ENCODE data around the gene CNGB1.
"Not testable (repeated sequence)": the region's sequence is repeated elsewhere in the genome, so short reads cannot be mapped to it uniquely, and the experiment has no call there.

The CNGB1 gene

DNA sequence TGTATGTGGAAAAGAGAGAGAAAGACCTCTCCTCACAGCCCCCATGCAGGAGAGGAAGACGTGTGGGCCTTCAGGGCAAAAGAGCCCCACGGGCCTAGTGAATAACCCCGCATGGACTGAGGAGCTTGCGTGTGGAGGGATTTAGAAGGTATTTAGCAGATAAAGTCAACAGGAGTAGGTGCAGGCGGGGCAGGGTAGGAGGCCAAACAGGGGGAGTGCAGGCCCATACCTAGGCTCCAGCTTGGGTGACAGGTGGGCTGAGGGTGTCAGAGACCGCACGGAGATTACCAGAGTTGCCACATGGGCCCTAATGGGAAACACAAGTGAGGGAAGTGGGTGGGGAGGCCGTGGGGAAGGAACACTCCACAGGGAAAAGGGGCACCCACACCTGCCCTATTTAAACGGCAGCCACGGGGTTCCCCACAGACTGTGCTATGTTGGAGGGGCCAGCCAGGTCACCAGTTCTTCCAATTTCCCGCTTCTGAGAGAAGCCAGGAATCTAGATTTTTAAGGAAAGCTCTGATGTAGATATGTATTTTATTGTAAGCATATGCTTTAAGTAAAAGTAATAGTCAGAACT is 8.2 kb upstream of the CNGB1 start:
- no peak overlapping the region for H3K4me3 ChIP-seq (ENCODE audit: low read length)
- DNase-seq (ENCODE audit: low read depth, low spot score): no peak

GRCh38 chr16:57978070-57978465 is 7.1 kb upstream of the CNGB1 start:
- not testable (repeated sequence) for DNase-seq (ENCODE audit: low read depth, low spot score); H3K4me3 ChIP-seq (ENCODE audit: low read length)

DNA sequence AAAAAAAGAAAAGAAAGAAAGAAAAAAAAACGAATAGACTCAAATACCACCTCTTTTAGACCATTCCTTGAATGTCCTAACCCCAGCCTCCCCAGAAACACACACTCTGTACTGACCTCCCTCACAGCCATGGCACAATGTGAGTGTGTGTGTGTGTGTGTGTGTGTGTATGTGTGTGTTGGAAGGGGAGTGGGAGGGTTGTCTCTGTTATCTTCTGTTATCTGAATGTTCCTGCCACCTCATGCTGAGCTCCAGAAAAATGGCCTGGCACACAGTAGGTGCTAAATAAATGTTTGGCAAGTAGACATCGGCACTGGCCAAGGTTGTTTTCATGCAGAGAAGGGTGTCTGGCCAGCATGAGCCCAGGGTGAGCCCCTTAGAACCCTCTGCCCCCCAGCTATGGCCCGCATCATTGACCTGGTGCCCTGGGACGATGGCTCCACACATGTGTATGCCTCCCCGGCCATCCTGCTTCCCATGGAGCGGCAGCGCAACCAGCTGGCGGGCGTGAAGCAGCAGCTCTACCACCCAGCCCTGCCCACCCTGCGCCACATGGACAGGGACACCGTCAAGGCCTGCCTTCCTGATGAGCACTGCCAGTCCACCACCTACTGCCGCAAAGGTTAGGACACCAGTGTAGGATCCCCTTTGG is 6.6 kb upstream of the CNGB1 start:
- no peak for DNase-seq (ENCODE audit: low read depth, low spot score)
- H3K4me3 ChIP-seq (ENCODE audit: low read length): no peak overlapping the region

GRCh38 chr16:57976331-57976796 is 5.4 kb upstream of the CNGB1 start:
- no peak for DNase-seq (ENCODE audit: low read depth, low spot score)
- no peak overlapping the region for H3K4me3 ChIP-seq (ENCODE audit: low read length)

DNA sequence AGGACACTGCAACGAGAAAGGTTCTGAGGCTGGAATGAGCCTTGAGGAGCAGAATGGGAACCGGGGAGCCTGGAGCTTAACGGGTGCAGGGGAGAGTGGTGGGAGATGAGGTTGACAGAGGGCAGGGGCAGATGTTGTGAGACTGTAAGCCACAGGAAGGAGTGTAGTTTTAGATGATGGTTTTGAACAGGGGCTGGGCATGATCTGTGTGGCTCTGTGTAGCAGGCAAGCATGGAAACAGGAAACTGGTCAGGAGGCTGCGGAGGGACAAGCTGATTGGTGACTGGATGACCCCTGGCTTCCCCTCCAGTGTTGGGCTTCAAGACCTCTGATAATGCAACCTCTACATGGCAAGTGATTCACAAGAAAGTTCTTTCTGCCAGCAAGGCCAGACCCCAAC is 1.4 kb upstream of the CNGB1 start:
- H3K4me3 ChIP-seq (ENCODE audit: low read length): no peak overlapping the region
- peak; percentile 20 for DNase-seq (ENCODE audit: low read depth, low spot score)

GRCh38 chr16:57971848-57972247 is 920 bp upstream of the CNGB1 start:
- no peak overlapping the region for H3K4me3 ChIP-seq (ENCODE audit: low read length)
- DNase-seq (ENCODE audit: low read depth, low spot score): no peak

- H3K4me3 ChIP-seq (ENCODE audit: low read length): no peak overlapping the region
- DNase-seq (ENCODE audit: low read depth, low spot score): no peak
Measured at GRCh38 chr16:57970319-57970718, 609 bp downstream of the CNGB1 start.

- H3K4me3 ChIP-seq (ENCODE audit: low read length): no peak overlapping the region
- DNase-seq (ENCODE audit: low read depth, low spot score): no peak
Measured at GRCh38 chr16:57969451-57970123, 1.3 kb downstream of the CNGB1 start.

GRCh38 chr16:57967916-57968315 is 3.0 kb downstream of the CNGB1 start:
- DNase-seq (ENCODE audit: low read depth, low spot score): no peak

GRCh38 chr16:57966986-57967385 is 3.9 kb downstream of the CNGB1 start:
- DNase-seq (ENCODE audit: low read depth, low spot score): no peak
- H3K4me3 ChIP-seq (ENCODE audit: low read length): no peak overlapping the region

More at GRCh38 chr16:57967916-57968315, 3.0 kb downstream of the CNGB1 start:
- H3K4me3 ChIP-seq (ENCODE audit: low read length): no peak overlapping the region

GRCh38 chr16:57966204-57966771 is 4.6 kb downstream of the CNGB1 start:
- no peak for DNase-seq (ENCODE audit: low read depth, low spot score)
- no peak overlapping the region for H3K4me3 ChIP-seq (ENCODE audit: low read length)

DNA sequence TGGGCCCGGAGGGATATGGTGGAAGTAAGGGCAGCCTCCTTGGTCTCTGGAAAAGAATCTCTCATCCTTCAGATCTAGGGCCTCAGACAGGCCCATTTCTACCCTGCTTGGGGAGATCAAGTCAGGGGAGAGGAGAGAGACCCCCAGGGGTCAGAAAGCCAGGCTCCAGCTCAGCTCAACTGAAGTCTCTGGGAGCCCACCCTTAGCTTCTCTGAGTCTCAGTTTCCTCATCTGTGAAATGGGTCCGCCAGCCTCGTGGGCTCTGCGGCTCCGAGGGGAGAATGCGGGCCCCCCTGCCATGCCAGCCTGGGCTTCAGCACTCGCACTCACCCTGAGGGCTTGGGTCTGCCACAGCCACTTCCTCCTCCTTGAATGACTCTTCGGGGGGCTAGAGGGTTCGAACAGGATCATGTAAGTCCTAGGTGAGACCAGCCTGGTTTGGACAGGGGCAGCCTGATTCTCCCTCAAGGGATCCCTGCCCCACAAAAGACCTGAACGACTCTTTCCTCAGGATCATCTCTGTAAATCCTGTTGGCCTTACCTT is 6.7 kb downstream of the CNGB1 start:
- no peak for DNase-seq (ENCODE audit: low read depth, low spot score)
- no peak overlapping the region for H3K4me3 ChIP-seq (ENCODE audit: low read length)

DNA sequence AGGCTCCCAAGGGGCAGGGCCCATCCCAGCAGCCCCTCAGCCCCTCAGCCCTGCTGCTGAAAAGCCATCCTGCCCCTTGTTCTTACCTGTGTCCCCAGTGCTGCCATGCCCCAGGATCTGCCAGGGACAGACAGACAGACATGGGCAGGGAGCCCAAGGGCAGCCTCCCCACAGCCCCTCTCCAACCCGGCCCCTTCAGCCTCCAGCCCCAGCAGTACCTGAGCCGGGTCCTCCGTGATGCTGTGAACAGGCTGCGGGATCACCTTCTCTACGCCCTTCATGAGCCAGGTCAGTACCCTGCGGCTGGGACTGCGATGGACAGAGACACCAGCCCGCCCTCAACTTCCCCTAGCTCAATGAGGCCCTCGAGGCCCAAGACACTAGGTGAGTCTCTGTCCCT is 8.2 kb downstream of the CNGB1 start:
- no peak overlapping the region for H3K4me3 ChIP-seq (ENCODE audit: low read length)
- DNase-seq (ENCODE audit: low read depth, low spot score): no peak

DNA sequence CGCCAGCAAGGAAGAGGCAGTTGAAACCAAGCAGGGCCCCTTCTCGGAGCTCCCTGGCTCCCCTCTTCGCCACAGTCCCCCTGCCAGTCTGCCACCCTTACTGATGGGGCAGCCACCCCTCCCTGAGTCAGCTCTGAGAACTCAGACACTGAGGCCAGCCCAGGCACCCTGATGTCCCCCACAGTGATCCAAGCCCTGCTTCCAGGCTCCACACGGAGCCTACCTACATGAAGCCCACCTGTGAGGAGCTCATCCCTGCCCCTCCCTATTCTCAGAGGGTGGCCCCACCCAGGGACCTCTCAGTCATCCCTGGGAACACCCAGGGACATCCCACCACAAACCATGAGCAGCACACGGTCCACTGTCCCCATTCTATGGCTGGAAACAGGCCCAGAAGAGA is 8.9 kb downstream of the CNGB1 start:
- DNase-seq (ENCODE audit: low read depth, low spot score): no peak
- H3K4me3 ChIP-seq (ENCODE audit: low read length): no peak overlapping the region

GRCh38 chr16:57961538-57961937 is 9.4 kb downstream of the CNGB1 start:
- DNase-seq (ENCODE audit: low read depth, low spot score): no peak
- no peak overlapping the region for H3K4me3 ChIP-seq (ENCODE audit: low read length)

DNA sequence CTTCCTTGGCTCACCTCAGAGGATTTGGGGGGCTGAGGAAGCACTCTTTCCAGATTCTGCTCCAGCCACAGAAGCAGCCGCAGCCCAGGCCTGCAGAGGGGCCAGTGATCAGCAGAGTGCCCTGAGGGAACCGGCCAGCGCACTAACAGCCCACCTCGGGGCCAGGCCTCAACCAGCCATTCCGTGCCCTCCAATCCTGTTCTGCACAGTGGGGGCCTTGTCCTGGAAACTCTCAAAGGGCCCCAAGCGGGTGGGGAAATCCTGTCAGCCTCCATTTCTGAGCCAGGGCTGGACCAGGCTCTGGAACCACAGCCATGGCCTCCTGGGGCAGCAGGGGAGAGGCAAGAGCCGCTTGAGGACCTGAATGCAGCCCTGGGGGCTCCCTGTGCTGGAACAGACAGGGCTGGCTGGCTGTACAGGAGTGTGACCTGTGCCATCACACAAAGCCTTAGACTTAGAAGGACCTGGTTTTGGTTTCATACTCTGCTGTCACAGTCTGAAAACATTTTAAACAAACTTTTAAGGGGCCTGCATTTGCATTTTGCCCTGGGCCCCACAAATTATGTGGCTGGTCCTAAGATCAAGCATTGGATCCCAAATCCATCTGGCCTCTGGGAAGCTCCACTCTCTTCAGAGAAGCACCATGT is 10.0 kb downstream of the CNGB1 start:
- no peak overlapping the region for H3K4me3 ChIP-seq (ENCODE audit: low read length)
- no peak for DNase-seq (ENCODE audit: low read depth, low spot score)

DNA sequence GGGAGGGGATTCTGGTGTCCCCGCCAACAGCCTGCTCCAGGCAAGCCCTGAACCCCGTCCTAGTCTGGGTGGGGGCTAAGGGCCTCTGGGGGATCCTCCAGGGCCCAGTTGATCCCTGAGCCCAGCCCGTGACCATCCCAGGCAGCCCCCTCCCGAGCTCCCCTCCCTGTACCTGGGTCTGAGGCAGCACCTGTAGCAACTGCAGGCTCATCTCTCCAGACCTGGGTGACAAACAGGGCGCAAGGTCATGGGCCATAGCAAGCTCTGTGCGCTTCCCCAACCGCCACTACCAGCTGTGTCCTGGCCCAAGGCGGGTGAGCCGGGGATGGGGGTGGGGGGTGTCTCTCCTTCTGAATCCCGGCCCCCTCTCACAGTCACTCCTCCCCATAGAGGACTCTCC is 10.6 kb downstream of the CNGB1 start:
- H3K4me3 ChIP-seq (ENCODE audit: low read length): no peak overlapping the region
- DNase-seq (ENCODE audit: low read depth, low spot score): no peak

DNA sequence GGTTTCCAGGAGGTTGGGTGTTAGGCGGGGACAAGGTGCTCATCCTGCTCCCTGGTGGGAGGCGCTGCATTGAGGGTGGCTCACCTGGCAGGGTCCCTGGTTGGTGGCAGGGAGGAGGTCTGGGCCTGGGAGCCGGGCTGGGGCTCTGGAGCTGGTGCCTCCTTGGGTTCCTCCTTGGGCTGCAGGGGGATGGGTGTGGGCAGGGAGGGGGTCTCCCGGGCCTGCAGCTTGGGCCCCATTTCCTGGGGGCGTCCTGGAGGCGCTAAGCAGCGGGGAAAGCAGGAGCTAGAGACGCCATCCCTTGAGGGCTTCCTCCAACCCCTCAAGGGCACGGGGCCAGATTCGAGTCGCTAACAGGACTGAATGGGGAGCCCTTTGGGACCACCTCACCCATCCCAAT is 11.1 kb downstream of the CNGB1 start:
- no peak overlapping the region for H3K4me3 ChIP-seq (ENCODE audit: low read length)
- no peak for DNase-seq (ENCODE audit: low read depth, low spot score)

- no peak for DNase-seq (ENCODE audit: low read depth, low spot score)
- no peak overlapping the region for H3K4me3 ChIP-seq (ENCODE audit: low read length)
Measured at GRCh38 chr16:57959121-57959520, 11.8 kb downstream of the CNGB1 start.

DNA sequence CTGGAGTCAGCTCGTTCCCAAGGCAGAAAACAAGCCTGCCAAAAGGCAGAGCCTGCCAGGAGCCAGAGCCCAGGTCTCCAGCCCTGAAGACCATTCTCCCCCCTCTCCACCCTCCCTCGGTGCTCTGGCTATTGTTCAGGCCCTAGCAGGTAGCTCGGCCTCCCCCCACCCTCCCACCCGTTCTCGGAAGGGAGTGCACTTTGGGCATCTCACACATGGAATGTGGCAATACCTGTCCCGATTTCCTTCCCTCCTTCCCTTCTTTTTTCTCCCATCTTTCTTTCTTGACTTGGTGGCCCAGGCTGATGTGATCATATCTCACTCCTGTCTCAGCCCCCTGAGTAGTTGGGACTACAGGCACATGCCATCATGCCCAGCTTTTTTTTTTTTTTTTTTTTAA is 12.4 kb downstream of the CNGB1 start:
- no peak for DNase-seq (ENCODE audit: low read depth, low spot score)
- no peak overlapping the region for H3K4me3 ChIP-seq (ENCODE audit: low read length)

Data from Jurkat, Clone E6-1 (cell line).